ENCODE measurements around the gene CMPK1.
A peak's percentile ranks its signal among the peaks of the same experiment; 100 is the strongest.
"Not testable (repeated sequence)": the region's sequence is repeated elsewhere in the genome, so short reads cannot be mapped to it uniquely, and the experiment has no call there.

The CMPK1 gene, protein sequence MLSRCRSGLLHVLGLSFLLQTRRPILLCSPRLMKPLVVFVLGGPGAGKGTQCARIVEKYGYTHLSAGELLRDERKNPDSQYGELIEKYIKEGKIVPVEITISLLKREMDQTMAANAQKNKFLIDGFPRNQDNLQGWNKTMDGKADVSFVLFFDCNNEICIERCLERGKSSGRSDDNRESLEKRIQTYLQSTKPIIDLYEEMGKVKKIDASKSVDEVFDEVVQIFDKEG

DNA sequence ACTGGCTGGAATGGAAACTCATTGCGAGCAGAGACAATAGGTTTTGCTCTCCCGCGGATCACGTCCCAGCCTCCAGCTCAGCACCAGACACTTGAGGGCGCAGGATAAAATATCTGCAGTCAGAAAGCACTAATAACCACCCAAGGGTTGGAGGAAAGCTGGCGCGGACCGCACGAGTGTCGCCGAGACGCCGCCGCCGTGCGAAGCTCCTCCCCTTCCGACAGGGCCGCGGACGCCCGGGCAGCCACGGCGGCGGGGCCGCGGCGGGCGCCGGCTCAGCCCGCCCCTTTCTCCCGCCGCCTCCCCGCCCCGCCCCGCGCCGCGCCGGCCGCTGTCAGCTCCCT is at the start of gene CMPK1:
Gene CMPK1, plus strand, starts transcription at position 213 of the 344 bp plus-strand sequence. CDS start 156 bp downstream, outside the sequence.
- peak; percentile 77 for DNase-seq

DNA sequence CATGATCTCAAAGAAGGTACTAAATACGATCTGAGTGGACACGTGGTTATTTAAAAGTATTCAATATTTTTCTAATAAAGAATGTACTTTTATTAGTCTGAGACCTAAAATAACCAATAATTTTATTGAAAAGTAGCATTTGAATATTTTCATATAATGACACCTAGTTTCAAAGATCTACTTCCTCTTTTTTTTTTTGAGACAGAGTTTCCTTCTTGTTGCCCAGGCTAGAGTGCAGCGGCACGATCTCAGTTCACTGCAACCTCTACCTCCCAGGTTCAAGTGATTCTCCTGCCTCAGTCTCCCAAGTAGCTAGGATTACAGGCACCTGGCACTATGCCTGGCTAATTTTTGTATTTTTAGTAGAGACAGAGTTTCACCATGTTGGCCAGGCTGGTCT is 45.5 kb upstream of the CMPK1 start:
- not testable (repeated sequence) for DNase-seq

DNA sequence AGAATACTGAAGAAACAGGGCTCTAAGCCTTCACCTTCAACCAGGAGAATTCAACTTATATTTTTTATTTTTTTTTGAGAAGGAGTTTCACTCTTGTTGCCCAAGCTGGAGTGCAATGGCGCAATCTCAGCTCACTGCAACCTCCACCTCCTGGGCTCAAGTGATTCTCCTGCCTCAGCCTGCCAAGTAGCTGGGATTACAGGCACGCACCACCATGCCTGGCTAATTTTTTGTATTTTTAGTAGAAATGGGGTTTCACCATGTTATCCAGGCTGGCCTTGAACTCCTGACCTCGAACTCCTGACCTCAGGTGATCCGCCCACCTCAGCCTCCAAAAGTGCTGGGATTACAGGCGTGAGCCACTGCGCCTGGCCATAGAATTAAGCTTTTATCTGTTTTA is 38.7 kb upstream of the CMPK1 start:
- DNase-seq = not testable (repeated sequence)

DNA sequence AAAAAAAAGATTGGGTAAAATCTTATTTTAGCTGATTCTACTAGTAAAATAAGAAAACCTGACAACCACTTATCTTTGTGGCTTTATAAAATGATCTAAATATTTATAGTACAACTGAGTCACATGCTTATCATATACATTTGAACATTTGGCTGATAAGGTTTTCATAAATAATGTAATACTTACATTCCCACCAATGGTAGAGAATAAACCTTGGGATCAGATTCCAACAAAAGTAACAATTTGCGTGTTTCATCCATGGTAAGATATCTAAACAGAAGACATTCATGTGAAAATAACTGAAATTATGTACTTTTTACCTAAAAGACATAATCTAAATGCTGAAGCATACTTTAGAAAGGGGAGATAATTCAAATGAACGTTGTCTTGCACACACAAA is 38.0 kb upstream of the CMPK1 start:
- DNase-seq = no peak

DNA sequence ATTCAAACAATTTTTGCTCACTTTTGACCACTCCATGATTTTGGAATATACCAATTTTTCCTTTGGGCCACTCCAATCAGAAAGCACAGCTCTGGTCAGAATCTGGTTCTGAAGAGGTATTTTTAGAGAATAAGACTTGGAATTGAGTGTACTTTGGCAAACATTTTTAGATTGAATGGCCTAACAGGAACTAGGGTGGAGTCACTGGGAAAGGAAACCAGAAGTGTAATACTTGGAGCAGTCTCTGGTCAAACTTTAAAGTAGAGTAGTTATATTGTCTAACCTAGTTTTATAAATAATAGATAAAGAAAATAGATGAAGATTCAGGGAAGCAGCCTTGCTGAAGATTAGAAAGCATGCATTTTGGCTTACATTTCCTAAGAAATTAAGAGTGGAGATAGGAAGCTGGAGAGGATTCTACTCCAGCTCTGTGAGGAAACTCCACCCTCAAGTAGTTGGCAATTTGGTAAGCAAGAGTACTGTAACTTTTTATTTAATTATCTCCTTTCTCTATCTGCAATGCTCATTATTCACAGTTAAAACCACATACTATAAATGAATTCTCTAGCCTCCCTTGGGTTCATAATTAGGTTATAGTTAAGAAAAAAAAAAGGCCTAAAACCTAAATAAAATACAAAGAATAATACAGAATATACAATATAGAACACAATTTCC is 35.4 kb upstream of the CMPK1 start:
- no peak for DNase-seq

DNA sequence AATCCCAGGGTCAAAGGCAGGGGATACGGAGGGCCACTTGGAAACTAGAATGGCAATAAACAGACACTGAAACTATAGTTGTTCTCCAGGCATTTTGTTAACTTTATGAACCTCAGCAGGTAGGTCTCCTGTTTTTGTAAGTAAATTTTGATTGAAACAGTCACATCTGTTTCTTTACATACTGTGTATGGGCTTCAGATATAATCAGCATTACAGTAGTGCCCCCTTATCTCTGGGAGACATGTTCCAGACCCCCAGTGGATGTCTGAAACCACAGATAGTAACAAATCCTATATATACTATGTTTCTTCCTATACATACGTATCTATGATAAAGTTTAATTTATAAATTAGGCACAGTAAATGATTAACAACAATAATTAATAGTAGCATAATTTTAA is 31.1 kb upstream of the CMPK1 start:
- DNase-seq = no peak

DNA sequence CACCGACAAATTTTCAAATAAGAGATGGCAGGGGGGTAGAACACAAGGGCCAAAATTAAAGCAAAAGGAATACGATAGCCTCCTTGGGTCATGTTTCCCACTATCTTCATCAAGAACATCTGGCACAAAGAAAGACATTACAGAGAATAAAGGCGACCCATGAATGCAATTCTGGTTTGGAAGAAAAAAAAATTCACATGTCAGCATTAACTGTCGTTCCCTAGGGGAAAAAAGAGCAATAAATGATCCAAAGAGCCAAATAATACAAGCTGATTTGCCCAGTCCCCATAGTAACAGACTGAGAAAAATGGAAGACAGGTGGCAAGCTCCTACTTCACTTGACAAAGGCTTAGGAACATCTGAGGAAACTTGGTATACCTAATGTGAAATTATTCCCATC is 24.2 kb upstream of the CMPK1 start:
- no peak for DNase-seq

DNA sequence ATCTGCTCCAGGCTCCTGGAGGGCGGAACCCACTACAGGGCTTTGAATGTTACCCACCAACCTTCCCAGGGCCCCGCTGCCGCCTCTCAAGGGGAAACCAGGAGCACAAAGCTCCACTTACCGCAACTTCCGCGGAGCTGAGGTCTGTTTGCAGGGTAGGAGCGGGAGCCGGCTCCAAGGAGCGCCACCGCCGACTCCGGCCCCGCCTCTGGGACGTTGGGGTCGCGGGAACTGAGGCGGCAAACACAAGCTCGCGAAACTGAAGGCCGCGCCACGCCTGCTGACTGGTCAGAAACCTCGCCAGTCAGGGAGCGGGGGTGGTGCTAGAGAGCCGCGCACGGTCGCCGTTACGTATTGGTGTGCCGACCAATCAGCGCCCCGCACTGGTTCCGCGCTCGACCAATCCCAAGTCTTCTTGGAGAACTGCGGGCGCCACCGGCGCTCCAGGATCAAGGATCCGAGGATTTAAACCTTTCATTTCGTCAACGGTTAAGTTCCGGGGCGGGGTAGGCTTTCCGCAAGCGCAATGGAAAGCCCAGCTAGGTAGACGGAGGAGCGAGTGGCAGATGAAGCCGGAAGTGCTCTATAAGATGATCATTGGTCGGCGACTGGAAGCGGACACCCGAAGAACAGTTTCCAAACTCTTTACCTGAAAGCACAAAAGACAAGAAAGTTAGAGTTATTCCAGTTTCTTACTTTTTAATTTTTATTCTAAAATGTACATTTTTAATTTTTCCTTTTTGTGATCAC is 19.5 kb upstream of the CMPK1 start, which contains the start of gene STIL:
Gene STIL, minus strand, starts transcription at position 233 of the 750 bp plus-strand sequence. CDS start 3,828 bp downstream, outside the sequence.
- DNase-seq = peak; percentile 94 to 97

DNA sequence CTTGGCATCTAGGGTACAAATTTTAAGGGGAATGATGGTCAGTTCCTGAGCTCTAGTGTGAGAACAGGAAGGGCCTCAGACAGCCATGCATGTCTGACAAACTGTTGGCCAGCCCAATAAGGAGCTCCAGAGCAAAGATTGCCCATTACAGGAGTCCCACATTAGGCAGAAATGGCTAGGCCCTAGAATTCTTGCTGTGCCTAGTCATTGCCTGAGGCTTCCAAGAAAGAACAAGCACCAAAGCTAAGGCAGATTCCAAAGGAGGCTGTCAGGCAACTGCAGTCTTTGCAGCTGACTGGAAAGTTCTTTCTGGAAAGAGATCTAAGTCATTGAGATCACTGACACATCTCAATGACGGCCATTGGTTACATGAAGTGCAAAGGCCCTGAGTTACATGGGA is 15.7 kb upstream of the CMPK1 start:
- no peak for DNase-seq

DNA sequence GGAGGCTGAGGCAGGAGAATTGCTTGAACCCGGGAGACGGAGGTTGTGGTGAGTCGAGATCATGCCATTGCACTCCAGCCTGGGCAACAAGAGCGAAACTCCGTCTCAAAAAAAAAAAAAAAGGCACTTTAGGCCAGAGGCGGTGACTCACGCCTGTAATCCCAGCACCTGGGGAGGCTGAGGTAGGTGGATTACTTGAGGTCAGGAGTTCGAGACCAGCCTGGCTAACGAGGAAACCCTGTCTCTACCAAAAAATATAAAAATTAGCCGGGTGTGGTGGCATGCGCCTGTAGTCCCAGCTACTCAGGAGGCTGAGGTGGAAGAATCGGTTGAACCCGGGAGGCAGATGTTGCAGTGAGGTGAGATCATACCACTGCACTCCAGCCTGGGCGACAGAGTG is 13.6 kb upstream of the CMPK1 start:
- not testable (repeated sequence) for DNase-seq

DNA sequence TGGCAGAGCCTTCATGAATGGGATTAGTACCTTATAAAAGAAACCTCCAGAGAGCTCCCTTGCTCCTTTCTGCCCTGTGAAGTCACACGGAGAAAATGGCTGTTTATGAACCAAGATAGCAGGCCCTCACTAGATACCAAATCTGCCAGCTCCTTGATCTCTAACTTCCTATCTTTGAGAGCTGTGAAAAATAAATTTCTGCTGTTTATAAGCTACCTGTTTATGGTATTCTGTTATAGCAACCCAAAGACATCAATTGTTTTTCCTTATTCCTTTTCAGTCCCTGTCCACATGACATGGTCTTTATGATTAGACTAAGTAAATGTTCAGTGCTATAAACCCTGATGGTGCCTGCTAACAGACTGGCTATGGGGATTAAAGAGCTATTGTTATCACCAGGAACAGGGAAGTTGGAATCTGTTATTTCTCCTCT is 10.0 kb upstream of the CMPK1 start:
- DNase-seq = no peak

DNA sequence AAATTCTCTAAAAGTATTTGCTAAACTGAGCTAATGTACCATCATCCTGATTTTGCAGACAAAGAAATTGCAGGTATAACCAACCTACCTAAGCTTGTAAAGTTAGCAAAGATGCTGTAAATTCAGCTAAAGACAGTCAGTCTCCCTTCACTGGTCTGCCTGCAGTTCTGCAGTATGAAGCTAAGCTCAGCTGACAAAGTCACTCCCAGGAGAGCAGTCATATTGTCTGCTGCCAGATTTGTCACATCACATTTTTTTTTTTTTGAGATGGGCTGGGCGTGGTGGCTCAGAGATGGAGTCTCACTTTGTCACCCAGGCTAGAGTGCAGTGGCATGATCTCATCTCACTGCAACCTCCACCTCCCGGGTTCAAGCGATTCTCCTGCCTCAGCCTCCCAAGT is 8.9 kb upstream of the CMPK1 start:
- no peak for DNase-seq

DNA sequence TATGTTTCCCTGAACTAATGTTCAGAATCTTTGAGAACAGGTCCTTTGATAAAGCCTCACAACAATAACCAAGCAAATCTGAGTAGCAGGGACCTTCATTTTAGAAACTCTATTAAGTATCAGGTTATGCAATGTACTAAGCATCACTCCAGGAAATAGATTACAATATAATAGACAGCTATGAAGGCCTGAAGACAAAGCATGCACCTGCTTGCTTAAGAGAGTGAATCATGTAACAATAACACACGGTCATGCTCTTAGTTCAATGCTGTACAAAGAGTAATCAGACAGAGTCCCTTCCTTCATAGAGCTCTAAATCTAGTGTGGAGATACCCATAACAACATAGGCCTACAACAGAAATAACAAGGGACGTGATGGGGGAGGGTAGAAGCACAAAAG is 8.1 kb upstream of the CMPK1 start:
- DNase-seq = no peak

DNA sequence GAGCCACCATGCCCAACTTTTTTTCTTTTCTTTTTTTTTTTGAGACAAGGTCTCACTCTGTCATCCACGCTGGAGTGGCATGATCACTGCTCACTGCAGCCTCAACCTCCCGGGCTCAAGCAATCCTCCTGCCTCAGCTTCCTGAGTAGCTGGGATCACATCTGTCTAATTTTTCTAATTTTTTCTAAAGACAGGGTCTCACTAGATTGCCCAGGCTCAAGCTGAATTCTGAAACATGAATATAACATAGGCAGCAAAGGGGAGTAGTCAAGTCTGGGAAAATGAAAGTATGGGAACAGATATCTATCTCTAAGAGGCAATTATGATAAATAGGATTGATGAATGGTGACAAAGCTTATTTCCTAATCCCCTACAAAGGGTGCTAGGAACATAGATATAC is 7.3 kb upstream of the CMPK1 start:
- no peak for DNase-seq

DNA sequence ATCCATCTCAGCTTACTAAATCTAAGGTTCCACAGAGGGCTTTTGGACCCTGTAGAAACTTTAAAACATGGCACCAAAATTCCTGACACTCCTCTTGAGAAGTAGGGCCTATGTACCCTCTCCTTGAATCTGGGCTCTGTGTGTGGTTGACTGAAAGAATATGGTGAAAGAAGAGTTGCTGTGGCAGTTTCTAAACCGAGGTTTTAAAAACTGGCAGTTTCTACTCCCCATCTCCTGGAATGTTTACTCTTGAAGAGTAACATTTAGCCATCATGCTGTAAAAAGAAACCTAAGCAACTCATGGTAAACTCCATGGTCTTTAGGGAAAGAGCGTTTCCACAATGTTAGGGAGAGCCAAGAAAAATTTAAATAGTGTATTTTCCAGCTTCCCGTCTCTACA is 4.6 kb upstream of the CMPK1 start:
- no peak for DNase-seq

DNA sequence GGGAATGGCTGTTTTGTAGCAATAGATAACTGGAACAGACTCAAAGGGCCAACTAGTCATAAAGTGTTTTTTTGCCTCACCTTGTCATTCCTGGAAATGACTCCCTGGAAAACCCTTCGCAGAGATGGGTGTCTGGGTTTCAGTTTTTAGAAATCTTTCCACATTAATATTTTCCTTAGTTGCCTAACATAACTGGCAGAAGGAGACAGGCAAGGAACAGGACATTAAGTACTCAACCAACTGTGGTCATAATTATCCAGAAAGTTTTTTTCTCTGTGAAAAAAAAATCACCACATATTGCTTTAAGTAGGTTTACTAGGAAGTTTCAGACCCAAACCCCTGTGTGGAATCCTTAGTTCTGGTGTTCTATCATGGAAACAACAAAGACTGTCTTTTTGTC is 3.4 kb upstream of the CMPK1 start:
- no peak for DNase-seq

DNA sequence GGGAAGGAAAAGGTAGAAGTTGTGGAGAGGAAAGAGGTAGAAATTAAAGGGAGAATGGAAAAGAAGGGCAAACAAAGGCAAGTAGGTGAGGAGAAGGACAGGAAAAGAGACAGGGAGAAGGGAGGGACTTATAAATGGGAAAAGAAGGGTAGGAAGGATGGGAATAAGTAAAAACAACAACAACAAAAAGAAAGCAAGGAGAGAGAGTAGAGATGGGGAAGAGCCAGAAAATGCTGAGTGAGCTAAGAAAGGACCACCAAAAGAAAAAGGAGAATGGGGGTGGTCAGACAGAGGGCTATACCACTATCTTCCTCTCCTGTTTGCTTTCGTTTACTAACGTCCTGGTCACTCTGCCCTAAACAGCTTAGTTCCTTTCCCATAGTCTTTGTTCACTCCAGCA is 1.7 kb upstream of the CMPK1 start:
- DNase-seq = no peak

DNA sequence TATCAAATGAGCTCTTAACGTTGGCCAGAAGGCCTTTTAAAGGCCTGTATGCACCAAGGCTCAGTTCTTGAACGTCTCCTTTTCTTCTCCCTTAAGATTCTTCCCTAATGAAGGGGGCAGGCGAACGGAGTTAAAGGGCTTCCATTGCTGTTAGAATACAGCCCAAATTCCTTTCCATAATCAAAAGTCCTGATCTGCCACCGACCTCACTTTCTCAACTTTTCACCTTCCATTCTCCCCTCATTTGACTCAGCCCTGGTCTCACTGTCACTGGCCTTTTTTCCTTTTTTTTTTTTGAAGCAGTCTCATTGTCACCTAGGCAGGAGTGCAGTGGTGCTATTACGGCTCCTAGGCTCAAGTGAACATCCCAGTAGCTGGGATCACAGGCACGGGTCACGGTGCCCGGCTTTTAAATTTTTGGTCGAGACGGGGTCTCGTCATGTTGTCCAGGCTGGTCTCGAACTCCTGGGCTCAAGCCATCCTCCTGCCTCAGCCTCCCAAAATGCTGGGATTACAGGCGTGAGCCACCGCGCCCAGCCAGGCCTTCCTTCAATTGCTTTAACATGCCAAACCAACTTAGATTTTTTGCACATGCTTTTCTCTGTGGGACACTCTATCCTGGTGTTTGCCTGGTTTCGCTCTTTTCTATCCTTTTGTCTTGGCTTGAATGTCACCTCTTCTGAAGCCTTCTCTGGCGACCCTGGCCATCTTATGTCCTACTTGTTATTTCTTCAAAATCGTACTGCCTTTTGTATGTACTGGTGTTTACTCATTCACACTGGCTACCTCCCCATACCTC is 612 bp upstream of the CMPK1 start:
- no peak for DNase-seq

DNA sequence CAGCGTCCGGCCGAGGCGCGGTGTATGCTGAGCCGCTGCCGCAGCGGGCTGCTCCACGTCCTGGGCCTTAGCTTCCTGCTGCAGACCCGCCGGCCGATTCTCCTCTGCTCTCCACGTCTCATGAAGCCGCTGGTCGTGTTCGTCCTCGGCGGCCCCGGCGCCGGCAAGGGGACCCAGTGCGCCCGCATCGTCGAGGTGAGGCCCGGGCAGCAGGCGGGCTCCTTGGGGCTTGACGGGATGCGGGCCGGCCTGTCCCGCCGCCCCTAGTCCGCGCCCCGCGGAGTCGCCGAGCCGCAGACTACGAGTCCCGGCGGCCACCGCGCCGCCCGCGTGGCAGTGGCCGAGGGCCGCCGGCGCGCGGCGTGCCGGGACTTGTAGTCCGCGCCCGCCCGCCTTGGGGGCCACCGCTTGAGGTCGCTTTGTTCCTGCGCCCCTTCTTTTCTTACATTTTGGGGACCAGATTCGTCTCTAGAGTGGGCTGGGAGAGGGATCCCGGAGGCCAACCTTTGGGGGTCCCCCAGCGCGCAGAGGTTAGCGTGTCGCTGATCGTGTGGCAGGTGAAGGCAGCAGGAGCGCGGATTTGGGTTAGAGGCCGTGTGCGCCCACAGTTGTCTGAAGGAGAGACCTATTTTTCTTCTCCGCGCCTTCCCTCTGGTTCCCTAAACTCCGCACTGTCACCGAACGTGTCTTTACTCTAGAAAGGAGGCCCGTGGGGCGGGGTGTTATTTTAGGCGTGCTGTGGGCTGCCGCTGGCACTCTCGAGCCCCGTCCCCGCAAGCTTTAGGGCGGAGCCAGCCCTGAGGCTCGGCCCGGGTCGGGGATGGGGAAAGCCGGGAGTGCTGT is 553 bp downstream of the CMPK1 start:
- peak; percentile 64 to 74 for DNase-seq

DNA sequence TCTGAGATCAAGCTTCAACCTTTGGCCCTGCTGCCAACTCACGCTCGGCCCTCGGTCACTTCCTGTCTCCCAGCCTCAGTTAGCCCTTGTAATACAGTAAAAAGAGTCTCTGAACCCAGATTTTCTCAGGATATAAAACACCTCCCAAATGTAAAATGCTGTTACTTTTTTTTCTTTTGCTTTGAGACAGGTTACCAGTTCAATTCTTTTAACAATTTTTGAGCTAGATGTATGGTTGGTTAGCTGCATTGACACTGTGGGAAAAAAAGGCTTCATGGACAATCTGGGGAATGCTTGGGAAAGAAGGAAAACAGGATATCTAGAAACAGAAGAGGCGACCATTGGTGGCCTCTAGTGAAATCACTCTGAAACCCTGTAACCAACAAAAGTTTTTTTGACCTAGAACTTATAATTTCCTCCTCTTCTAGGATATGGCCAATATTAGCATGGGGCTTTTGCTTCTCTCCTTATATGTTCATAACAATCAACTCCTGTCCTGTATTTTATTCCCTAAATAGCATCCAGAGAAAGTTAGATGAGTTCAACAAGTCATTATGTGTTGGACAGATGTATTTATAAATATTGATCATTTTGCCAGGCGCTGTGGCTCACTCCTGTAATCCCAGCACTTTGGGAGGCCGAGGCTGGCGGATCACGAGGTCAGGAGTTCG is 1.3 kb downstream of the CMPK1 start:
- DNase-seq = no peak

DNA sequence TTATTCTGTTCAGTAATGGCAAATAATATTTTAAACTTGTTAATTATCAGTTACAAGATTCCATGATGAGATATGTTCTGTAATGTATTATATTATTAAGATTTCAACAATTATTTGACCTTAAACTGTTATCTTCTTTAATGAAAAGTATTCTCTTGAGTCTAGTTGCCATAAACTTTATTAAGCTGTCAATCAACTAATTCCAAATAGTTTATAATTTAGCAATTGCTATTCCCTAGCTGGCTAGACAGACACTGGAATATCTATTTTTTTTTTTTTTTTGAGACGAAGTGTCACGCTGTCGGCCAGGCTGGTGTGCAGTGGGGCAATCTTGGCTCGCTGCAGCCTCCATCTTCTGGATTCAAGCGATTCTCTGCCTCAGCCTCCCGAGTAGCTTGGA is 3.8 kb downstream of the CMPK1 start:
- no peak for DNase-seq
